ENCODE measurements around the gene BTNL8.

Gene BTNL8

GRCh38 chr5:180959661-180960060, 60.7 kb downstream of the BTNL8 start:
- no peak for DNase-seq (ENCODE audit: low read depth, low spot score)

- DNase-seq (ENCODE audit: low read depth, low spot score): no peak
These were observed 61.2 kb downstream of the BTNL8 start for GRCh38 chr5:180960209-180960608.

- DNase-seq (ENCODE audit: low read depth, low spot score): no peak
These were observed 70.4 kb downstream of the BTNL8 start for GRCh38 chr5:180969406-180969805.

GRCh38 chr5:180970336-180970735, 71.4 kb downstream of the BTNL8 start:
- no peak for DNase-seq (ENCODE audit: low read depth, low spot score)

- DNase-seq (ENCODE audit: low read depth, low spot score): no peak
These were observed 71.9 kb downstream of the BTNL8 start for GRCh38 chr5:180970875-180971274.

GRCh38 chr5:180974612-180975315, 75.8 kb downstream of the BTNL8 start:
- DNase-seq (ENCODE audit: low read depth, low spot score): no peak

GRCh38 chr5:180975338-180975737, 76.4 kb downstream of the BTNL8 start:
- no peak for DNase-seq (ENCODE audit: low read depth, low spot score)

GRCh38 chr5:180976518-180976917, 77.6 kb downstream of the BTNL8 start:
- DNase-seq (ENCODE audit: low read depth, low spot score): no peak

GRCh38 chr5:180977852-180978251, 78.9 kb downstream of the BTNL8 start:
- DNase-seq (ENCODE audit: low read depth, low spot score): no peak

- DNase-seq (ENCODE audit: low read depth, low spot score): no peak
These were observed 83.2 kb downstream of the BTNL8 start for GRCh38 chr5:180982008-180982741.

- no peak for DNase-seq (ENCODE audit: low read depth, low spot score)
These were observed 89.1 kb downstream of the BTNL8 start for GRCh38 chr5:180988016-180988415.

- DNase-seq (ENCODE audit: low read depth, low spot score): no peak
These were observed 89.6 kb downstream of the BTNL8 start, which contains the start of gene BTNL3 for GRCh38 chr5:180988592-180988991. TSS of gene BTNL3 (plus strand) at chr5:180988846. CDS start at chr5:180989029, 183 bp downstream.

- DNase-seq (ENCODE audit: low read depth, low spot score): no peak
These were observed 91.3 kb downstream of the BTNL8 start for GRCh38 chr5:180990086-180990881.

- no peak for DNase-seq (ENCODE audit: low read depth, low spot score)
These were observed 91.9 kb downstream of the BTNL8 start for GRCh38 chr5:180990882-180991242.

Data from activated CD4-positive, CD25-positive, alpha-beta regulatory T cell treated with anti-CD3 and anti-CD28 coated beads, Interleukin-2, amount 50 U/mL, for 16 hours (primary cell).